ENCODE measurements around the gene LRRC37A.
A peak's percentile ranks its signal among the peaks of the same experiment; 100 is the strongest.
"Not testable (repeated sequence)": the region's sequence is repeated elsewhere in the genome, so short reads cannot be mapped to it uniquely, and the experiment has no call there.

Gene LRRC37A

GRCh38 chr17:46290906-46291546, 3.9 kb upstream of the LRRC37A start:
- DNase-seq: not testable (repeated sequence)

DNA sequence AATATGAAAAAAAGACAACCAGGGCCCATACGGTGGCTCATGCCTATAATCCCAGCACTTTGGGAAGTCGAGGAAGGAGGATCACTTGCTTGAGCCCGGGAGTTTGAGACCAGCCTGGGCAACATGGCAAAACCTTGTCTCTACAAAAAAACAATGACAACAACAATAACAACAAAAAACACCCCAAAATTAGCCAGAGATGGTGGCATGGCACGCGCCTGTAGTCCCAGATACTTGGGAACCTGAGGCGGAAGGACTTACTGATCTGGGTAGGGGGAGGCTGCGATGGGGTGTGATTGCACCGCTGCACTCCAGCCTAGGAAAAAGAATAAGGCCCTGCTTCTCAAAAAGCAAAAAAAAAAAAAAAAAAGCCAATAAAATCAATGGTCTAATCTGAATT, 3.3 kb upstream of the LRRC37A start:
- not testable (repeated sequence) for DNase-seq

GRCh38 chr17:46341220-46341619, 46.3 kb downstream of the LRRC37A start:
- DNase-seq: not testable (repeated sequence)

DNA sequence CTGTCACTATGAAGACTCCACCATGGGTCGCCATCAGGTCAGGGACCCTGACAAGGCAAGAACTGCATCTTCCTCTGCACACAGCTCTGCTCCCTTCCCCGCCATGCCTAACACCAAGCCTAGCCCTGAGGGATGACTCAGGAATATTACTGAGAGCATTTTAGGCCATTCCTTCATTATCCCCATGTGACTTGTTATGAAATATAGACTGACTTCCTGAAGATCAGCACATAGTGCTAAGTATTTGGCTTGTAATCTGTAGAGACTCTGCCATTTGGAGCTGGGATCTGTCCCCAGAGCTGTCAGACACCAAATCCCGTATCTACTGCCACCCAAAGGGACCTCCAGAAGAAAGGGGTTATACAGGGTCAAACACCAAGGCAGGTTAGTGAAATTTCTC, 47.2 kb downstream of the LRRC37A start:
- not testable (repeated sequence) for DNase-seq

GRCh38 chr17:46348345-46348744, 53.4 kb downstream of the LRRC37A start:
- not testable (repeated sequence) for DNase-seq

GRCh38 chr17:46349060-46349459, 54.1 kb downstream of the LRRC37A start:
- not testable (repeated sequence) for DNase-seq

GRCh38 chr17:46353856-46354255, 58.9 kb downstream of the LRRC37A start:
- not testable (repeated sequence) for DNase-seq

DNA sequence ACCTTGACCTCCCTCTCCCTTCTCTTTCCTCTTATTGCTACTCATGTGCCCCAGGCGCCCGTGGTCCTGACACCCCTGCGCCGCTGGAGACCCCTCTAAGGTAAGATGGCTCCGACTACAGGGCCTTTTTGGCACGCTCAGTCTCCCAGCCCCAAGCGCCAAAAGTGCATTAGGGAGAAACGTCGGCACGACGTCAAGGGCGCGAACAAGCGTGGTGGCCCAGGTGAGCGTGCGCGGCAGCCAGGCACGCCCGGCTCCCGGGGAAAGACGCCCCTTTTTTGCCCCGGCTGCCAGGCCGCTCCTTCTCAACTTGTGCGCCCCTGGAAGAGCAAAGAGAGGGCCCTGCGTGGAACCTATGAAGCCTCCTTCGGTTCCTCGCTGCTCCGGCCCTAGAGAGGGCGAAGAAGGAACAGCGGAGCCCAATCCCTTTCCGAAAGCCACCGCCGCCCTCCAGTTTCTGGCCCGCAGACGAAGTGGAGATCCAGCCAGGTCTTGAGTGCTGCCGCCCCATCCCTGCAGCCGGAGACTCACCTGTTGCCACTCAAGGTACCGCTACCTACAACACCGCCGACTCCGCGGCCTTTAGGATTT, 66.3 kb downstream of the LRRC37A start:
- DNase-seq: not testable (repeated sequence)

- peak; percentile 51 to 73 for DNase-seq
Measured at GRCh38 chr17:46361755-46362154, 66.8 kb downstream of the LRRC37A start, which contains the start of gene ARL17B. TSS of gene ARL17B (minus strand) at chr17:46361766. CDS start at chr17:46358397, 3,369 bp downstream.

GRCh38 chr17:46367520-46367919, 72.6 kb downstream of the LRRC37A start:
- not testable (repeated sequence) for DNase-seq

GRCh38 chr17:46372236-46373229, 77.6 kb downstream of the LRRC37A start:
- DNase-seq: not testable (repeated sequence)

DNA sequence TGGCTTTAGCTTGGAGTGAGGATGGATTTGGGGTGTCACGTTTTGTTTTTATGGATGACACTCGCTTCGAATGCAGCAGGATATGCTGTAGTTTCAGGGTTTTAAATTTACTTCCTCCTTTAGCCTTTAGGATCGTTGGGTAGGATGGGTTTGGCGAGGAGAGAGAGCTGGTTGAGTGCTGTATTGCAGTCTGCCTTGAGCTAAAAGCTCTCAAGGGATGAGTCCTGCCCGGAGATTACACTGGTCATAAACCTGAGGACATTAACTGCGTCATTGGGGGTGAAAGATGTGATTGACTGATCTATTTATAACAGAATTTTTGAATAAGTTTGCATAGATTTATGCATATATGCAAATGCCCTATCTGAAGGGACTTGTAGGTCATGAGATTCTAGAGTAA, 78.5 kb downstream of the LRRC37A start:
- not testable (repeated sequence) for DNase-seq

GRCh38 chr17:46383118-46383517, 88.2 kb downstream of the LRRC37A start:
- not testable (repeated sequence) for DNase-seq

DNA sequence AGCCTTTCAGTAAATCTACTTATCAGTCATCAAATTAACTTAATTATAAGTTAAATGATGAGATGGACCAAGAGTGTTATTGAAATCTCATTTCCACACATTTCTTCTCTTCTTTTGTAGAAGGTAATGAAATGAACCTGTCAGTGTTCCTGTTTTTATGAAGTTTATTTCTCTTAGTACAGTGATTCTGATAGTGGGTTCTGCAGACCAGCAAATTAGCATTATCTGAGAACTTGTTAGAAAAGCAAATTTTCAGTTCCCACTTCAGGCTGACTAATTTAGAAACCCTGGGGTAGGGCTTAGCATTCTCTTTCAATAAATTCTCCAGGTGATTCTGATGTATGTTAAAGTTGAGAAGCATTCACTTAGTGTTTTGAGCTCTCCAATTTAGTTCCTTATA, 90.6 kb downstream of the LRRC37A start:
- DNase-seq: not testable (repeated sequence)

Data from stimulated activated CD4-positive, alpha-beta T cell treated with anti-CD3 and anti-CD28 coated beads, Interleukin-2, amount 100 ng/mL, for 48 hours (primary cell).